IMR-90 (cell line): ENCODE data around the gene ZNF121. TPM values are rescaled to one million over a fixed set of nuclear protein-coding genes. Genes with fewer than 3 reads are reported as not detected.

Experiments used
- ATAC-seq: fragments of 200-7000 bp; cut with Tn5 transposase; 2 replicates; pipeline ENCODE4 v1.9.1; 2020; ENCODE audit warnings: low read depth, mild to moderate bottlenecking, moderate library complexity
- BruUV-seq: library from RNA; stranded (reverse); fragments of 400-500 nt; replicated peaks from 2 replicates; lab custom pipeline; 2021; lab: Mats Ljungman, UMichigan
- CTCF ChIA-PET: fragments of 300-600 bp; formaldehyde crosslinking; extraction: SDS; loops from one replicate; lab custom pipeline; 2021; ENCODE audit warnings: antibody characterized with exemption; lab: Yijun Ruan, JAX
- POLR2A ChIA-PET: fragments of 300-600 bp; sonication (Branson Sonifier 250); formaldehyde crosslinking; loops from one replicate; lab custom pipeline; 2022; ENCODE audit warnings: antibody characterized with exemption; ENCODE audit not compliant: unreplicated experiment; lab: Charles Lee
- DNase-seq: peaks from one replicate; pipeline ENCODE4 v3.0.0; 2013
- H2AFZ ChIP-seq: replicated peaks from 2 replicates; pipeline ENCODE3; 2013; ENCODE audit warnings: low read length, mild to moderate bottlenecking; ENCODE audit not compliant: poor library complexity
- H2AK5ac ChIP-seq: 2 replicates; pipeline ENCODE4 v1.6.1; 2013; ENCODE audit warnings: low read depth, low read length, inconsistent platforms
- H2AK9ac ChIP-seq: replicated peaks from 2 replicates; pipeline ENCODE3; 2013; ENCODE audit warnings: mild to moderate bottlenecking, low read depth, low read length, moderate library complexity; ENCODE audit not compliant: poor library complexity
- H2BK120ac ChIP-seq: 2 replicates; pipeline ENCODE4 v1.6.1; 2013; ENCODE audit warnings: low read depth, low read length, inconsistent platforms
- H2BK15ac ChIP-seq: 3 replicates; pipeline ENCODE4 v1.6.1; 2013; ENCODE audit warnings: low read depth, low read length, inconsistent platforms
- H2BK20ac ChIP-seq: 2 replicates; pipeline ENCODE4 v1.6.1; 2013; ENCODE audit warnings: low read depth, mild to moderate bottlenecking, inconsistent platforms, low read length, moderate library complexity
- H2BK5ac ChIP-seq: 2 replicates; pipeline ENCODE4 v1.6.1; 2013; ENCODE audit warnings: mild to moderate bottlenecking, low read depth, low read length, inconsistent platforms; ENCODE audit not compliant: poor library complexity, severe bottlenecking
- H3K14ac ChIP-seq: replicated peaks from 2 replicates; pipeline ENCODE4 v1.6.1; 2013; ENCODE audit warnings: low read depth, low read length, inconsistent platforms
- H3K18ac ChIP-seq: 2 replicates; pipeline ENCODE4 v1.6.1; 2013; ENCODE audit warnings: low read depth, low read length, control low read depth
- H3K23ac ChIP-seq: 2 replicates; pipeline ENCODE4 v1.6.1; 2013; ENCODE audit warnings: low read depth, low read length, inconsistent platforms
- H3K27ac ChIP-seq: 2 replicates; pipeline ENCODE4 v1.5.1; 2013; ENCODE audit warnings: mild to moderate bottlenecking, control low read depth, low read length; ENCODE audit not compliant: insufficient read depth
- H3K27me3 ChIP-seq: 2 replicates; pipeline ENCODE4 v1.6.1; 2013; ENCODE audit warnings: low read length; ENCODE audit not compliant: control insufficient read depth, insufficient read depth
- H3K36me3 ChIP-seq: 2 replicates; pipeline ENCODE4 v1.6.1; 2013; ENCODE audit warnings: low read length, mixed read lengths; ENCODE audit not compliant: control insufficient read depth, insufficient read depth
- H3K4ac ChIP-seq: 2 replicates; pipeline ENCODE4 v1.6.1; 2013; ENCODE audit warnings: low read depth, low read length, inconsistent platforms
- H3K4me1 ChIP-seq: 2 replicates; pipeline ENCODE4 v1.6.1; 2013; ENCODE audit warnings: low read length, mixed read lengths; ENCODE audit not compliant: control insufficient read depth, insufficient read depth
- H3K4me2 ChIP-seq: 2 replicates; pipeline ENCODE4 v1.6.1; 2013; ENCODE audit warnings: low read depth, mild to moderate bottlenecking, control low read depth, low read length, moderate library complexity
- H3K4me3 ChIP-seq: 2 replicates; pipeline ENCODE4 v1.5.1; 2013; ENCODE audit warnings: low read depth, mild to moderate bottlenecking, control low read depth, low read length, moderate library complexity; ENCODE audit not compliant: insufficient read depth
- H3K56ac ChIP-seq: 2 replicates; pipeline ENCODE4 v1.6.1; 2013; ENCODE audit warnings: low read length, inconsistent platforms; ENCODE audit not compliant: insufficient read depth; ENCODE audit errors: extremely low read depth
- H3K79me1 ChIP-seq, 2 experiments: 2 replicates each; pipeline ENCODE4 v1.6.1; 2013; ENCODE audit warnings: low read length in 2 of 2, inconsistent platforms in 1 of 2, low read depth in 1 of 2
- H3K9ac ChIP-seq: 2 replicates; pipeline ENCODE4 v1.6.1; 2013; ENCODE audit warnings: low read depth, low read length, control low read depth
- H3K9me1 ChIP-seq: 2 replicates; pipeline ENCODE4 v1.6.1; 2013; ENCODE audit warnings: low read length, inconsistent platforms; ENCODE audit not compliant: insufficient read depth
- H3K9me3 ChIP-seq: 2 replicates; pipeline ENCODE4 v1.6.1; 2013; ENCODE audit warnings: low read length; ENCODE audit not compliant: control insufficient read depth, insufficient read depth
- H4K20me1 ChIP-seq: 2 replicates; pipeline ENCODE4 v1.6.1; 2013; ENCODE audit warnings: low read length, inconsistent platforms; ENCODE audit not compliant: insufficient read depth
- H4K5ac ChIP-seq: 2 replicates; pipeline ENCODE4 v1.6.1; 2013; ENCODE audit warnings: mild to moderate bottlenecking, low read depth, low read length, control low read depth
- H4K8ac ChIP-seq, 2 experiments: 2 replicates each; pipeline ENCODE4 v1.6.1; 2013; ENCODE audit warnings: low read depth in 2 of 2, low read length in 2 of 2, control low read depth in 1 of 2, inconsistent platforms in 1 of 2
- H4K91ac ChIP-seq: 2 replicates; pipeline ENCODE4 v1.6.1; 2013; ENCODE audit warnings: low read depth, low read length, inconsistent platforms; ENCODE audit not compliant: insufficient read depth
- BHLHE40 ChIP-seq: fragments of 150-350 bp; IDR thresholded peaks from 2 replicates; pipeline ENCODE4 v1.6.1; 2016; ENCODE audit warnings: mild to moderate bottlenecking, low read depth, low read length
- CEBPB ChIP-seq: IDR thresholded peaks from 2 replicates; pipeline ENCODE4 v1.6.1; 2012; ENCODE audit warnings: low read depth, low read length, improper control_type of control experiment
- CHD1 ChIP-seq: IDR thresholded peaks from 2 replicates; pipeline ENCODE4 v1.6.1; 2012; ENCODE audit warnings: low read depth, low read length, improper control_type of control experiment
- FOS ChIP-seq: fragments of 150-350 bp; IDR thresholded peaks from 2 replicates; pipeline ENCODE4 v1.6.1; 2016; ENCODE audit warnings: low read depth, low read length
- MAFK ChIP-seq: IDR thresholded peaks from 2 replicates; pipeline ENCODE4 v1.6.1; 2012; ENCODE audit warnings: low read depth, low read length, improper control_type of control experiment
- MAZ ChIP-seq: IDR thresholded peaks from 2 replicates; pipeline ENCODE4 v1.6.1; 2012; ENCODE audit warnings: low read depth, mild to moderate bottlenecking, low read length, improper control_type of control experiment, moderate library complexity, borderline replicate concordance
- MXI1 ChIP-seq: IDR thresholded peaks from 2 replicates; pipeline ENCODE4 v1.6.1; 2012; ENCODE audit warnings: low read depth, mild to moderate bottlenecking, low read length, moderate library complexity, borderline replicate concordance
- NFE2L2 ChIP-seq: fragments of 150-350 bp; IDR thresholded peaks from 2 replicates; pipeline ENCODE4 v1.6.1; 2016; ENCODE audit warnings: low read depth, mild to moderate bottlenecking, low read length
- POLR2A ChIP-seq: IDR thresholded peaks from 2 replicates; pipeline ENCODE4 v1.6.1; 2012; ENCODE audit warnings: mild to moderate bottlenecking, low read depth, low read length
- RAD21 ChIP-seq: IDR thresholded peaks from 2 replicates; pipeline ENCODE4 v1.6.1; 2012; ENCODE audit warnings: low read length, improper control_type of control experiment
- RCOR1 ChIP-seq: IDR thresholded peaks from 2 replicates; pipeline ENCODE4 v1.6.1; 2012; ENCODE audit warnings: mild to moderate bottlenecking, low read length, improper control_type of control experiment; ENCODE audit not compliant: insufficient replicate concordance
- RFX5 ChIP-seq: IDR thresholded peaks from 2 replicates; pipeline ENCODE4 v1.8.0; 2012; ENCODE audit warnings: low read depth, mild to moderate bottlenecking, low read length, moderate library complexity
- SMC3 ChIP-seq: fragments of 150-350 bp; IDR thresholded peaks from 2 replicates; pipeline ENCODE4 v1.6.1; 2016; ENCODE audit warnings: low read depth, mild to moderate bottlenecking, antibody characterized with exemption, low read length, moderate library complexity
- WGBS, 2 experiments: methylation state at CpG; one replicate each; pipeline versions ENCODE4 v1.1.5 to v1.1.7; 2013; ENCODE audit warnings: missing lambda C conversion rate in 2 of 2; ENCODE audit not compliant: insufficient read length in 1 of 2; ENCODE audit errors: extremely low coverage in 2 of 2; 5-methylcytosine and 5-hydroxymethylcytosine counted together
- dilution Hi-C: fragments of 300-500 bp; cut with HindIII; formaldehyde crosslinking; loops from one replicate; pipeline ENCODE4 v1.14.3; 2018; ENCODE audit warnings: low sequenced_read_pairs; ENCODE audit not compliant: unreplicated experiment
- in situ Hi-C: fragments of 300-500 bp; cut with MboI; formaldehyde crosslinking; loops from 3 replicates; pipeline ENCODE4 v1.14.3; 2019; ENCODE audit warnings: low sequenced_read_pairs, inconsistent platforms, mixed read lengths
- intact Hi-C: fragments of 100-400 bp; cut with micrococcal nuclease; formaldehyde crosslinking; loops from 2 replicates; pipeline ENCODE4 v1.10.0; 2022
- polyA plus RNA-seq, 3 experiments: library from polyadenylated mRNA; depleted of rRNA; stranded (reverse); fragments of >200 nt; gene quantifications; 2 replicates each; pipeline ENCODE4 v1.2.3, GENCODE V29; 2012; ENCODE audit warnings: low replicate concordance in 1 of 3
- total RNA-seq: library from RNA; depleted of rRNA; stranded (reverse); fragments of >200 nt; gene quantifications from 2 replicates; pipeline ENCODE4 v1.2.3, GENCODE V29; 2012
- TF ChIP-seq, protein P1 (sequence below): fragments of 150-350 bp; IDR thresholded peaks from 2 replicates; pipeline ENCODE4 v1.6.1; 2016; ENCODE audit warnings: low read depth, mild to moderate bottlenecking, low read length, moderate library complexity, borderline replicate concordance
- TF ChIP-seq, protein P2 (sequence below): conservative IDR thresholded peaks from 2 replicates; pipeline ENCODE4 v1.5.1; 2012; ENCODE audit warnings: mild to moderate bottlenecking, low read depth, low read length, improper control_type of control experiment

Gene ZNF121
- total and polyA plus RNA-seq, 2 of the 4 experiments (the other 2 are of a cell fraction) = 3.1 to 62.9 TPM

DNA sequence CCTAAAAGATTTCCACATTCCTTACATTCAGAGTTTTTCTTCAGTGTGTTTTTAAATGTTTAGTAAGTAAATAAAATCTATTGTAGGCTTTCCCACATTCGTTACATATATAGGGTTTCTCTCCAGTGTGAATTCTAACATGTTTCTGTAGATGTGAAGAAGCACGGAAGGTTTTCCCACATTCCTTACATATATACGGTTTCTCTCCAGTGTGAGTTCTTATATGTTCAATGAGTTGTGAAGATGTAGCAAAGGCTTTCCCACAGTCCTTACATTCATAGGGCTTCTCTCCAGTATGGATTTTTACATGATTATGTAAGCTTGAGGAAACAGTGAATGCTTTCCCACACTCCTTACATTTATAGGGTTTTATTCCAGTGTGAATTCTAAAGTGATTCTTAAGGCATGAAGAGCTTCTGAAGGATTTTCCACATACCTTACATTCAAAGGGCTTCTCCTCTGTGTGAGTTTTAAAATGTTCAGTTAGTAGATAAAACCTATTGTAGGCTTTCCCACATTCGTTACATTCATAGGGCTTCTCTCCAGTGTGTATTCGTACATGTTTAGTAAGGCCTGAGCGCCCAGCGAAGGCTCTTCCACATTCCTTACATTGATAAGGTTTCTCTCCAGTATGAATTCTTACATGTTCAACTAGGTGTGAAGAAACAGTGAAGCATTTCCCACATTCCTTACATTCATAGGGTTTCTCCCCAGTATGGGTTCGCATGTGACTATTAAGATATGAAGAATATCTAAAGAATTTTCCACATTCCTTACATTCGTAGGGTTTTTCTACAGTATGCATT lies 18.2 kb downstream of the ZNF121 start:
- Histone ChIP-seq H3K4ac (no peak overlapping the region), H3K27me3 (no peaks in the 10 kb centered on the region), H4K91ac (no peak overlapping the region), H3K4me2 (no peak overlapping the region), H3K9me1 (no peaks in the 10 kb centered on the region), H2BK120ac (no peak overlapping the region), H2AK5ac (no peak overlapping the region), H3K4me1 (no peaks in the 10 kb centered on the region), H3K23ac (no peak overlapping the region), H3K14ac (no peak overlapping the region), H3K27ac (no peak overlapping the region), H2AFZ (no peak overlapping the region), H3K9me3 (peaks cover 82% of the 10 kb centered on the region), H3K56ac (no peak overlapping the region), H4K20me1 (peaks cover 3% of the 10 kb centered on the region; the same call in 1 of the 2 replicates), H4K5ac (no peak overlapping the region), H2AK9ac (no peak overlapping the region), H2BK20ac (no peak overlapping the region), H3K36me3 (peaks cover 53% of the 10 kb centered on the region), H3K4me3 (no peak overlapping the region), H3K18ac (no peak overlapping the region), H2BK15ac (no peak overlapping the region), H3K79me1 (peaks cover 3 to 23% of the 10 kb centered on the region in 2 experiments; a peak in 2 of 4 replicates), H3K9ac (no peak overlapping the region), H4K8ac (no peak overlapping the region), H2BK5ac (no peak overlapping the region)
- in situ Hi-C loops = no loop called here
- TF ChIP-seq MAFK = no peak
- no peak for TF ChIP-seq BHLHE40
- no peak for TF ChIP-seq CEBPB
- TF ChIP-seq RCOR1 = no peak
- TF ChIP-seq MXI1 = no peak
- TF ChIP-seq NFE2L2 = no peak
- TF ChIP-seq FOS = no peak
- no peak for TF ChIP-seq SMC3
- no peak for TF ChIP-seq RAD21
- no peak for TF ChIP-seq RFX5
- TF ChIP-seq MAZ = no peak
- TF ChIP-seq, protein P1, sequence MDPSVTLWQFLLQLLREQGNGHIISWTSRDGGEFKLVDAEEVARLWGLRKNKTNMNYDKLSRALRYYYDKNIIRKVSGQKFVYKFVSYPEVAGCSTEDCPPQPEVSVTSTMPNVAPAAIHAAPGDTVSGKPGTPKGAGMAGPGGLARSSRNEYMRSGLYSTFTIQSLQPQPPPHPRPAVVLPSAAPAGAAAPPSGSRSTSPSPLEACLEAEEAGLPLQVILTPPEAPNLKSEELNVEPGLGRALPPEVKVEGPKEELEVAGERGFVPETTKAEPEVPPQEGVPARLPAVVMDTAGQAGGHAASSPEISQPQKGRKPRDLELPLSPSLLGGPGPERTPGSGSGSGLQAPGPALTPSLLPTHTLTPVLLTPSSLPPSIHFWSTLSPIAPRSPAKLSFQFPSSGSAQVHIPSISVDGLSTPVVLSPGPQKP = no peak
- no peak for TF ChIP-seq CHD1
- no peak for TF ChIP-seq POLR2A
- TF ChIP-seq, protein P2, sequence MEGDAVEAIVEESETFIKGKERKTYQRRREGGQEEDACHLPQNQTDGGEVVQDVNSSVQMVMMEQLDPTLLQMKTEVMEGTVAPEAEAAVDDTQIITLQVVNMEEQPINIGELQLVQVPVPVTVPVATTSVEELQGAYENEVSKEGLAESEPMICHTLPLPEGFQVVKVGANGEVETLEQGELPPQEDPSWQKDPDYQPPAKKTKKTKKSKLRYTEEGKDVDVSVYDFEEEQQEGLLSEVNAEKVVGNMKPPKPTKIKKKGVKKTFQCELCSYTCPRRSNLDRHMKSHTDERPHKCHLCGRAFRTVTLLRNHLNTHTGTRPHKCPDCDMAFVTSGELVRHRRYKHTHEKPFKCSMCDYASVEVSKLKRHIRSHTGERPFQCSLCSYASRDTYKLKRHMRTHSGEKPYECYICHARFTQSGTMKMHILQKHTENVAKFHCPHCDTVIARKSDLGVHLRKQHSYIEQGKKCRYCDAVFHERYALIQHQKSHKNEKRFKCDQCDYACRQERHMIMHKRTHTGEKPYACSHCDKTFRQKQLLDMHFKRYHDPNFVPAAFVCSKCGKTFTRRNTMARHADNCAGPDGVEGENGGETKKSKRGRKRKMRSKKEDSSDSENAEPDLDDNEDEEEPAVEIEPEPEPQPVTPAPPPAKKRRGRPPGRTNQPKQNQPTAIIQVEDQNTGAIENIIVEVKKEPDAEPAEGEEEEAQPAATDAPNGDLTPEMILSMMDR = no peak
- TSS peak; percentile 19 for BruUV-seq
- intact Hi-C loops = no loop called here
- DNase-seq = peak; percentile 7
- ChIA-PET CTCF (no interaction called here), POLR2A (no interaction called here)
- dilution Hi-C loops = no loop called here
- no peak for ATAC-seq
- WGBS, 2 experiments = no CpG with 5 or more reads among the region's 9 CpGs
